ENCODE measurements around the gene HIVEP3. TPM values are rescaled to one million over a fixed set of nuclear protein-coding genes. Genes with fewer than 3 reads are reported as not detected.

The HIVEP3 gene
- total RNA-seq, 1 experiment from 2014 or later = 1.4 TPM

DNA sequence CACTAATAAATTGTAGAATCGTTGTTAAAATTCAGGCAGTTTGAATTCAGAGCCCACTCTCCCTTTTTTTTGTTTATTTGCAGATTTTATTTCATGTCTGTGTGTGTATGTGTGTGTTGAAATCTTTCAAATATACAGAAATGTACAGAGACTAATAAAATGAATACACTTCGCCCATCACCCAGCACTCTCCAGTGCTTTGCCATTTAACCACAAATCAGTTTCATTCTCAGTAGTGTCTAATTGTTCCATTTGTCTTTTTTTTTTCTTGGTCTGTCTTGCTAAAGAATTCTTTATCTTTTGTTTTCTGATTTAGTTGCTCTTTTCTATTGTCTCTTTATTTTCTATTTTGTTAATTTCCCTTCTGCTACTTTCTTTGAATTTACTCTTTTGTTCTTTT is 99.7 kb downstream of the HIVEP3 start:
- Histone ChIP-seq H3K4me1 (ENCODE audit: insufficient read depth, low read length) (peaks cover 5% of the 10 kb centered on the region; the same call in 1 of the 2 replicates), H3T11ph (ENCODE audit: low read length) (no peak overlapping the region), H3K9ac (ENCODE audit: extremely low read depth, insufficient read length, low read length) (no peak overlapping the region), H3K23ac (ENCODE audit: insufficient read length, low read depth, low read length) (no peak overlapping the region), H2BK120ac (ENCODE audit: low read depth, low read length, poor library complexity, severe bottlenecking) (no peak overlapping the region), H3K79me2 (ENCODE audit: insufficient read depth, low read length) (no peaks in the 10 kb centered on the region), H3K56ac (ENCODE audit: insufficient read length, low read depth, low read length) (no peak overlapping the region), H3K18ac (ENCODE audit: insufficient read length, low read depth, low read length) (no peak overlapping the region), H3K27ac (ENCODE audit: insufficient read length, low read depth, low read length) (no peak overlapping the region), H3K23me2 (ENCODE audit: insufficient read length, low read depth, low read length, poor library complexity, severe bottlenecking) (no peaks in the 10 kb centered on the region), H3K79me1 (ENCODE audit: insufficient read depth, low read depth, low read length, poor library complexity, severe bottlenecking) (no peaks in the 10 kb centered on the region), H3K27me3 (ENCODE audit: insufficient read depth, low read length) (no peaks in the 10 kb centered on the region), H3K14ac (ENCODE audit: insufficient read depth, low read length) (no peak overlapping the region), H4K8ac (replicated peaks; ENCODE audit: insufficient read length, low read depth, low read length) (no peak overlapping the region), H2BK12ac (ENCODE audit: insufficient read length, low read depth, low read length) (no peak overlapping the region), H4K91ac (ENCODE audit: insufficient read length, low read depth, low read length) (no peak overlapping the region), H3K4ac (ENCODE audit: low read depth, low read length) (no peak overlapping the region), H2AK5ac (ENCODE audit: insufficient read length, low read length) (no peak overlapping the region), H2BK15ac (ENCODE audit: low read depth, low read length) (no peak overlapping the region), H2BK5ac (ENCODE audit: insufficient read length, low read length) (no peak overlapping the region), H3K4me2 (ENCODE audit: insufficient read depth, insufficient read length, low read length) (no peak overlapping the region), H2BK20ac (ENCODE audit: low read depth, low read length, poor library complexity, severe bottlenecking) (no peak overlapping the region), H3K9me3 (ENCODE audit: control insufficient read depth, low read depth, low read length) (no peaks in the 10 kb centered on the region), H4K20me1 (ENCODE audit: control insufficient read depth, insufficient read depth, insufficient read length) (no peaks in the 10 kb centered on the region), H2AFZ (ENCODE audit: low read length) (no peak overlapping the region), H4K5ac (ENCODE audit: insufficient read length, low read depth, low read length) (no peak overlapping the region)
- TF ChIP-seq, protein P1, sequence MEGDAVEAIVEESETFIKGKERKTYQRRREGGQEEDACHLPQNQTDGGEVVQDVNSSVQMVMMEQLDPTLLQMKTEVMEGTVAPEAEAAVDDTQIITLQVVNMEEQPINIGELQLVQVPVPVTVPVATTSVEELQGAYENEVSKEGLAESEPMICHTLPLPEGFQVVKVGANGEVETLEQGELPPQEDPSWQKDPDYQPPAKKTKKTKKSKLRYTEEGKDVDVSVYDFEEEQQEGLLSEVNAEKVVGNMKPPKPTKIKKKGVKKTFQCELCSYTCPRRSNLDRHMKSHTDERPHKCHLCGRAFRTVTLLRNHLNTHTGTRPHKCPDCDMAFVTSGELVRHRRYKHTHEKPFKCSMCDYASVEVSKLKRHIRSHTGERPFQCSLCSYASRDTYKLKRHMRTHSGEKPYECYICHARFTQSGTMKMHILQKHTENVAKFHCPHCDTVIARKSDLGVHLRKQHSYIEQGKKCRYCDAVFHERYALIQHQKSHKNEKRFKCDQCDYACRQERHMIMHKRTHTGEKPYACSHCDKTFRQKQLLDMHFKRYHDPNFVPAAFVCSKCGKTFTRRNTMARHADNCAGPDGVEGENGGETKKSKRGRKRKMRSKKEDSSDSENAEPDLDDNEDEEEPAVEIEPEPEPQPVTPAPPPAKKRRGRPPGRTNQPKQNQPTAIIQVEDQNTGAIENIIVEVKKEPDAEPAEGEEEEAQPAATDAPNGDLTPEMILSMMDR (conservative IDR thresholded peaks at IDR 0.05) = no peak
- Mint-ChIP-seq H3K4me3 (no peak overlapping the region), H3K4me1 (peaks cover 30 to 37% of the 10 kb centered on the region in 2 experiments), H3K27me3 (ENCODE audit: low read depth) (no peaks in the 10 kb centered on the region; the same call in 1 of the 2 replicates), H3K27ac (no peak overlapping the region), H3K36me3 (ENCODE audit: insufficient read depth in 1 of 3, low read depth in 3 of 3) (no peaks in the 10 kb centered on the region), H3K9me3 (no peaks in the 10 kb centered on the region; a peak in 1 of 5 replicates)
- no peak for DNase-seq
- no CpG with 5 or more reads among the region's 2 CpGs for WGBS (ENCODE audit: extremely low coverage, insufficient read length, low lambda C conversion rate)

Measured in H9 (cell line).